ENCODE results near the gene RNF38.
A peak's percentile ranks its signal among the peaks of the same experiment; 100 is the strongest.

Gene RNF38

DNA sequence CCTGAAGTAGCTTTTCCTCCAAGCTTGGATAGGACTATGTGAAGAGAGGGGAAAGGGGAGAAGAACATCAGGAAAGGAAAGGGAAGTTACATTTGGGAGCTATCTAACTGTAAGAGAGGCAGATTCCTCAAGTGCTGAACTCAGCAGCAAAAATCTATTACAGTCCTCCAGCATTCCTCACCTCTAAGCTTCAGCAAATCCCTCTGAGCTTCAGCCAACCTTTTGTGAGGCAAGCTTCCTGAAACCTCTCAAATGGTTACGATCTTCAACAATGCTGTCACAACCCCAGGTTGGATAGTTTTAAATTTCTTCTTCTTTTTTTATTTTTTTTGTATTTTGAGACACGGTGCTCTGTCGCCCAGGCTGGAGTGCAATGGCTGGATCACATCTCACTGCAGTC is 2.5 kb upstream of the RNF38 start:
- DNase-seq (ENCODE audit: low read depth): no peak

DNA sequence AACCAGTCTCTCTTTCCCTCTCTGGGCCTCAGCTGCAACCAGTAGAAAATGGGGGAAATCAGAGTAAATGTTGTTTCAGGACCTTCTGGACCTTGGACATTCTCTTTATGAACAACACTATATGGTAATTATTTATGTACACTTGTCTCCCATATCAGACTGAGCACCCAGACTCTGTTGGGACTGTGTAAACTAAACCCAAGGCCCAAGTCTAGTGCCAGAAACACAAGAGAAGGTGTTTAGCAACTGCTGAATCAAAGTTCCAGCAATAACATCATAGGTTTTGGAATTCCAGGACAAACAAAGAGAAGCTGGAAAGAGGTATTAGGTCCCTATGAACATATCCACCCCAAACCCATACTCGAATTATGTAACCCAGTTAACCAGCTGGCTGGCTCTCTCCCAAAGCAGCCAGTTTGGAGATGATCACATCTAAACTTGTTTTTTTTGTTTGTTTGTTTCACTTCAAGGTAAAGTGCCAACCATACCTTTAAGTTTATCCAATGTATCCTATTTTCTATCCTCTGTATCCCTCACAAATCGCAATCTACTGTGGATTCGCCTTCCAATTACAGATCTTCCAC is 1.9 kb upstream of the RNF38 start:
- no peak for DNase-seq (ENCODE audit: low read depth)

DNA sequence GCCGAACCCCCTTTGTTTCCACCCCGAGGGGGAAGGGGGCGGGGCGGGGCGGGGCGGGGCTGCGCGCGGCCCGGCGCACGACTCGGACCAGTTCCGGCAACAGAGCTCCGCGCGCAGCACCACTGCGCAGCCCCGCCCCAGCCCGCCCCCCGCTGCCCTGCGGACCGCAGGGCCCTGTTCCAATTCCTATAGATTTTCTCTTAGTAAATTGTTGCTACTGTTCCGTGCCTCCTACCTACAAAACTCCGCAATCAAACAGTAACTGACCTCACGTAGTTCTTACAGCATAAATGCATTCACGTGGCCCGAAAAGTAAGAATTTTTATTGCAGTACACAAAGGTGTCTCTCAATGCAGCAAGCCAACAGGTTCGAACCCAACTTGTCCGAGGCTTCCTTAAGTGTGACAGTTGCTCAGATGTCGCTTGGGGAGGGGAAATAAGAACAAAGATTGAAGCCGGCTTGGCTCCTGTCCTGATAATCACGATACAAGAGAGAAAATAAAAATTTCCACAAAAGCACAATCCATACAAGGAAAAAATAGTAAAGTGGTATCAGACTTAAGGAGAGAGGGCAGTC is 1.2 kb upstream of the RNF38 start:
- DNase-seq (ENCODE audit: low read depth): peak; percentile 84

DNA sequence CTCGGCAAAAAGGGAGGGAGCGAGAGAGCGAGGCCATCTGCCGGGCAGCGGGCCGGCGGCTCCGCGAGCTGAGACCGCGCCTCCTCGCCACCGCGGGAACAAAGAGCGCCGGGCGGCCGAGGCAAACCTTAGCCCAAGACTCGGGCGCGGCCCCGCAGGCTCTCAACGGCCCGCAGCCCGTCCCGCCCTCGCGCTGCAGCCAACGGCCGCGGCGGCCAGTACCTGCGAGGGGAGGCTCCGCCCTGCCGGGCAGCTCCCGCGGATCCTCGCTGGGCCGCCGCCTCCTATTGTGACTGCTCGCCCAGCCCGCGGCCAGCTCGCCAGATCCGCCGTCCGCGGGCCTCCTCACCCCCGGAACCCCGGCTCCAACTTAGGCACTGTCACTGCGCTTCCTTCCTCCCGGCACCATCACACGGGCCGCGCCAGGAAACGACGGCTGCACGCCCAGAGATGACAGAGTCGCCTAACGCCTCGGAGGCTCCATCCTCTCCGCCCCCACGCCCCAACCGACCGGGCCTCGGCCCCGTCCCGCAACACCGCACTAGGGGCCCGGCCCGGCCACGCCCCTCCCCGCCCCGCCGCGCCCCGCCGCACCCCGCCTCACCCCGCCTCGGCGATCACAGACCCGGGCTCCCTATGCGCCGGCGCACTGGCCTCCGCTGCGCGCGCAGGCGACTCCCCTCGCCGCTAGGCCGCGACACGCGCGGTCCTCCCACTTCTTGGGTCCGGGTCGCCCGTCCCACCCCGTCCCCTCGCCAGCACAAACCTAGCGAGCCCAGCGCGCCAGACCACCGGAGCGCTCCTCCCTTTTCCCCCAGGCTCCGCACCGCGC is 479 bp upstream of the RNF38 start:
- peak; percentile 88 for DNase-seq (ENCODE audit: low read depth)

DNA sequence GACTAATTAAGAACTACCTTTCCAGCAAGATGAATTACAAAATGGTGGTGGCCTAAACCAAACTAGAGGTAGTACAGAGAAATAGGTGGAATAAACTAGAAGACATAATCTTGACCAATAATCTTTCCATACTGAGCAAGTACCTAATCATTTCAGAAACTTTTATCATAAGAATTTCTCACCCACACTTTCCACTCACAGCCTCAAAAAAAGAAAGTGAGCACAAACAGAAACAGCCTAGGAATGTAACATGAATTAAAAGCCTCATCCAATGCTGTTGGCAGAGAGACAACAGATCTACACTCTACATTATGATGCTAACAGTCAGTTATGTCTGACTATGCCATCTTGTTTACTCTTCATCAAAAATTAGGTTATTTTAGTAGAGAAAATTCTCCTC is 1.3 kb downstream of the RNF38 start:
- DNase-seq (ENCODE audit: low read depth): peak; percentile 46

DNA sequence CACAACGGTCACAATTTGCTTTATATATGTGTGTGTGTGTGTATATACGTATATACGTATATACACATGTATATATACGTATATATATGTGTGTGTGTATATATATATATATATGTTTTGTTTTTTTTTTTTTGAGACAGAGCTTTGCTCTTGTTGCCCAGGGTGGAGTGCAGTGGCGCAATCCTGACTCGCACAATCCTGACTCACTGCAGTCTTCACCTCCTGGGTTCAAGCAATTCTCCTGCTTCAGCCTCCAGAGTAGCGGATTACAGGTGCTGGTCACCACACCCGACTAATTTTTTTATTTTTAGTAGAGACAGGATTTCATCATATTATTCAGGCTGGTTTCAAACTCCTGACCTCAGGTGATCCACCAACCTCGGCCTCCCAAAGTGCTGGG is 3.1 kb downstream of the RNF38 start:
- peak; percentile 50 for DNase-seq (ENCODE audit: low read depth)

DNA sequence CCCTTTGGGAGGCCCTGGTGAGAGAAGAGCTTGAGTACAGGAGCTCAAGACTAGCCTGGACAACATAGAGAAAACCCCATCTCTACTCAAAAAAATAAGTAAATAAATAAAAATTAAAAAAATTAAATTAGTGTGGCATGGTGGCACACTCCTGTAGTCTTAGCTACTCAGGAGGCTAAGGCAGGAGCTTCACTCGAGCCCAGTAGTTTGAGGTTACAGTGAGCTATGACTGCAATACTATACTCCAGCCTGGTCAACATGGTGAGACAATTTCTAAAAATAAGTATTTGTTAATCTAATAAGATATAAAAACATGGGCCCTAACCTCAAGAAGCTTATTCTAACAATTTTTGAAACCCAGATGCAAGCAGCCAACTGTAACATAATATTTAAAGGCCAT is 7.6 kb downstream of the RNF38 start:
- no peak for DNase-seq (ENCODE audit: low read depth)

DNA sequence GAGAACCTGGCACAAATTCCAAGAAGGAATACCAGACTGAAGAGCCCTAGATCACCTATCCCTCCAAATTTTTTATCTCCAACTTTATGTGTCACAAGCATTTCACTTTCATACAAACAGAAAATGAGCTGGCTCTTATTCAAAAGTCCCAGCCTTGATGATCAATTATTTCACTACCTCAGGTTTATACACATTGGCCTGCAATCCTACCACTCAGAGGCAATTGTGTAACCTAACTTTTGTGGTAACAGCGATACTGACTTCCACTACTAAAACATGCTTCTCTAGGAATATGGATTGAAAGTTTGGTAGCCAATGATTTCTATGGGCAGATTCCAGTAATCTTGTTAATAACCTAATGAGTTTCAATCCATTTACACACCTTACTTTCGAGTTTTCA is 10.5 kb downstream of the RNF38 start:
- no peak for DNase-seq (ENCODE audit: low read depth)

DNA sequence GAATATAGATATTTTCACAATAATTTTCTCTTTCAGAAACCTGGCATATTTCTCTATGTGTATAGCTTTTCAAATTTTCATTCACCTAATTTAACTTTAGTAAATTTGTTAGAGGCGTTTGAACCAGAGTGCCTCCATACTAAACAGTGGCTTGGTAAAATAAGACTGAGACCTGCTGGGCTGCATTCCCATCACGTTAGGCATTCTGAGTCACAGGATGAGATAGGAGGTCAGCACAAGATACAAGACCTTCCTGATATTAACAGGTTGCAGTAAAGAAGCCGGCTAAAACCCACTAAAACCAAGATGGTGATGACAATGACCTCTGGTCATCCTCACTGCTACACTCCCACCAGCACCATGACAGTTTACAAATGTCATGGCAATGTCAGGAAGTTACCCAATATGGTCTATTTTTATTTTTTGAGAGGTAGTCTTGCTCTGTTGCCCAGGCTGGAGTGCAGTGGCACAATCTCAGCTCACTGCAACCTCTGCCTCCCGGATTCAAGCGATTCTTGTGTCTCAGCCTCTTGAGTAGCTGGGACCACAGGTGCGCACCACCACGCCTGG is 13.6 kb downstream of the RNF38 start:
- DNase-seq (ENCODE audit: low read depth): peak; percentile 45

DNA sequence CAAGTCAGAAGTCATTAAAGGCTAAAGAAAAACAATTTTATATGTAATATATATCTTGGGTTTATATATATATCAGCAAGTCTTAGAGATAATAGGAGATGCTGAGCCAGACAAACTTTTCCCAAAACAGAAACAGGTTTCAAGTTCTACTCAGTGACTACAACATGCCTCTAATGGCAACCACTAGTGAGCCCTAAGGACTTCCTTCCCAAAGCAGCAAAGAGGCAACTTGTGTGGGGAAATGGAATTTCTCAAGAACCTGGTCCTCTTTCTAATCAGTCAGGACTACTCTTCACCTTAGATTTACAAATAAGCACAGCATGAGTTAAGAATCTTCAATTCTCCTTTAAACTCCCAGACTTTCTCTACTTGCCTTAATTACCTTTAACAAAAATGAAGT is 17.6 kb downstream of the RNF38 start:
- no peak for DNase-seq (ENCODE audit: low read depth)

DNA sequence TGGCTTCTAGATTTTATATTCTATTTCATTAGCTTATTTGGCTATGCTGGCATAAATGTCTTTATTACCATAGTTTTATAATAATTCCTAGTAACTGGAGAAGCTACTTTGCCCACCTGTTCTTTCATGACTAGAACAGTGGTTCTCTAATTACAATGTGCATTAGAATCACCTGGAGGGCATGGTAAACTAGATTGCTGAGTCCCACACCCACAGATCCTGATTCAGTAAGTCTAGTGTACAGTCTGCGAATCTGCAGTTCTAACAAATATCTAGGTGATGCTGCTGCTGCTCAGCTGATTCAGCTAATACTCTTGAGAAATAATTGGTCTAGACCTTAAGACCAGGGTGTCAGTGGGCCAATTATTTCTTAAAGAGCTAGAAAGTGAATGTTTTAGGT is 35.5 kb downstream of the RNF38 start:
- no peak for DNase-seq (ENCODE audit: low read depth)

DNA sequence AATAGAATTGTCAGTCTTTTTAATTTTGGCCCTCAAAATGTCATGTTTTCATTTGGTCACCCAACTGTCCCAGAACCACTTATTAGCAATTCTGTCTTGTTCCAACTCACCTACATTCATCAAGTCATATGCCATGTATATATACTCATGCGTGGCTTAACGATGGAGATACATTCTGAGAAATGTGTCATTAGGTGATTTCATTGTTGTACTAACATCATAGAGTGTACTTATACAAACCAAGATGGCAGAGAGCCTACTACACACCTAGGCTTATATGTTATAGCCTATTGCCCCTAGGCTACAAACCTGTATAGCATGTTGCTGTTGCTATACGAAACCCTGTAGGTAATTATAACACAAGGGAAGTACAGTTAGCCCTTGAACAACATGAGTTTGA is 36.6 kb downstream of the RNF38 start:
- DNase-seq (ENCODE audit: low read depth): no peak

DNA sequence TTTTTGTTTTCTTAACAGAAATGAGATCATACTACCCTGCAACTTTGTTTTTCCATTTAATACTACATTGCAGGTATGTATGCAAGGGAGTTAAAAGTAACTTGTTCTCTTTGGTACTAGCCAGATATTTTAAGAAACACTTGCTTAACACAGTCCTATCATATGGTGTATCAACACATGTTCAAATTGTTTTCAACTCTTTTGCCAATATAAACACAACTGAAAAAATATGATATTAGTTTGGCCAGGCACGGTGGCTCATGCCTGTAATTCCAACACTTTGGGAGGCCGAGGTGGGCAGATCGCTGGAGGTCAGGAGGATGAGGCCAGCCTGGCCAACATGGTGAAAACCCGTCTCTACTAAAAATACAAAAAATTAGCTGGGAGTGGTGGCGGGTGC is 41.6 kb downstream of the RNF38 start:
- no peak for DNase-seq (ENCODE audit: low read depth)

DNA sequence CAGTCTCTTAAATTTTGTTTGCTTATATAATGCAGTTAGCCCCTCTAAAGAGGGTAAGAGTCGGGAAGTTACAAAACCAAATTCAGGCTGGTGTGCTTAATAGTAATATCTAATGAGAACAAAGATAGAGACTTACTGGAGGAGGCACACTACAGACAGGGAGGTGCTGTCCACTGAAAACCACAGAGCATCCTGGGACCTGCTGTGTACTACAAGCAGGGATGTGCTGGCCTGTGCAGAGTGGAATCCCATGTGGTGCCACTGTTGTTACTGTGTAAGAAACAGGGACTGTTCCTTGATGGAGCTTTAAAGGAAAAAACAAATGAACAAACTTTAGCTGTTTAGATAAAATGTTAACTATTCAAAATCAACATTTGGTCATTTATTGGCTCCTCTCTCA is 42.4 kb downstream of the RNF38 start:
- DNase-seq (ENCODE audit: low read depth): no peak

DNA sequence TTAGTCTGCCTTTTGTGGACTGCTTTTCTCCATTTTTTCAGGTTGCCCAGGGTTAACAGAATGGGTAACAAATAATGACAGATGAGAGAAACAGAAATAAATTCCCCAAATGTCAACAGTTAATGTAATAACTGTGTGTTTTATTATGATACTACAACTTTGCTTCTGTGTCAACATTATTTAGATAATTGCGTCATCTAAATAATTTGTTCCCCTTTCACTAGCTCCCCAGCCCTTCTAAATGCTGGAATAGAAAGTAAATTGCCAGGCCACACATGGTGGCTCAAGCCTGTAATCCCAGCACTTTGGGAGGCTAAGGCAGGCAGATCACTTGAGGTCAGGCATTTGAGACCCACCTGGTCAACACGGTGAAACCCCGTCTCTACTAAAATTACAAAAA is 53.5 kb downstream of the RNF38 start:
- no peak for DNase-seq (ENCODE audit: low read depth)

DNA sequence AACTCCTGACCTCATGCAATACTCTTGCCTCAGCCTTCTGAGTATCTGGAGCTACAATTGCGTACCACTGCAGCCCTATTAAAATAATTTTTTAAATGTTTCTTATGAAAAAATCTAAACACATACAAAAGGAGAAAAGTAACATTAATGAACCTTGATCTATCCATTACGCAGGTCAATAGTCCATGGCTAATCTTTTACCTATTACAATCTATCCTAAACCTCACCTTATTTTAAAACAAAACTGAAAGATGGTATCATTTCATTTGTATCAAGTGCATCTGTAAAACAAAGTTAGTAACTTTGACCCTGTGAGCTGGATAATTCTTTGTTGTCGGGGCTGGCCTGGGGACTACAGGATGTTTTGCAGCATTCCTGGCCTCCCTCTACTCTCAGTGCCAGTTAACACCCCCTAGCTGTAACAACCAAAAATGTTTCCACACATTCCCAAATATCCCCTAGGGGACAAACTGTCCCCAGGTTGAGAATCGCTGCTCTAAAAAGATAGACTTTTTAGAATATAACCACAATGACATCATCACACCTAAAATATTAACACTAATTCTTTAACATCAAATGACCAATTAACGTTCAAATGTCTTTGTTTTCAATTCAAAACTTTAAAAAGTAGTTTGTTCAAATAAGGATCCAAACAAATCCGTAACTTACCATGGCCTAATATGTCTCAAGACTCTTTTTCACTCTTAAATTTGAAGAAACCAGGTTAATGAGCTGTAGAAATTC is 54.8 kb downstream of the RNF38 start:
- no peak for DNase-seq (ENCODE audit: low read depth)

DNA sequence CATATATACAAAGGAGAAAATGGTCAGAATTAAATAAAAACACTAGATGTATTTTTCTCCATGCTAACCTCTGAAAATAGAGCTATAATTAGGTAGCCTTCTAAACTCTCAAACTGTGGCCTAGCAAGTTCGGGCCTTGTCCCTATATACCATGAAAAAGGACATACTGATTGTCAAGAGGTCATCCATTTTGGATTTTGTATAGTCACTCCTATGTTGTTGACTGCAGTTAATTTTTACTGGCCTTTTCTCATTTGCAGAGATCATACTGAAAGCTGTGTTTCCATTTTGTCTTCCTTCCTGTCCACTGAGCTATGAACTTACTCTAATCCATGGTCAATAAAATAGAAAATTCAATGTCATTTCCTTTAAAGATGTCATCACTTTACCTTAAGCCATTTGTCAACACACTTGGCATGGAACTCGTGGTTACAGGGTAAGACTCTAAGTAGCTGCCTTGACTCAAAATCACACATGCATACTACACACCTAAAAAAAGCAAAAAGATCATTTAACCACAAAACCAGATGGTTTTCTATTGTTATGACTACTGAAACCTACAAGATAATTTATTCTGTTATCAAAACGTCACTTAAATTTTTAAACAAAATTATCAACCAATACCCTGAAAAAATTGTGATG is 58.0 kb downstream of the RNF38 start:
- no peak for DNase-seq (ENCODE audit: low read depth)

DNA sequence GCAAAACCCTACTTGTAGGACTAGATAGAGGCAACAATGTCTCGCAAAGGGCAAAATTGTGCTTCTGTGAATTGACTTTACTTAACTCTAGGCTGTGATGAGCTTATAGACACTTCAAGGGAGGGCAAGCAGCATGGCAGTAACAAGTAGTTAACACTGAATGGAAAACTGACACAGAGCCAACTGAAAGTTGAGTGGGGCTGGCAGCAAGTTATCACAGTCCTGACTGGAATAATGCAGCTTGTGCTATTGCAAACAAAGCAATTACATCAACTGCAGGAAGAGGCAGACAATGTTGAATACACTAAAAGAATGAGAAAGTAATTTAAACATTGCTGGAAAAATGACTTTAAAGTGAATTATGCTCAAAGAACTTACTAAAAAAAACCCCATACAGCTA is 62.2 kb downstream of the RNF38 start:
- DNase-seq (ENCODE audit: low read depth): no peak

DNA sequence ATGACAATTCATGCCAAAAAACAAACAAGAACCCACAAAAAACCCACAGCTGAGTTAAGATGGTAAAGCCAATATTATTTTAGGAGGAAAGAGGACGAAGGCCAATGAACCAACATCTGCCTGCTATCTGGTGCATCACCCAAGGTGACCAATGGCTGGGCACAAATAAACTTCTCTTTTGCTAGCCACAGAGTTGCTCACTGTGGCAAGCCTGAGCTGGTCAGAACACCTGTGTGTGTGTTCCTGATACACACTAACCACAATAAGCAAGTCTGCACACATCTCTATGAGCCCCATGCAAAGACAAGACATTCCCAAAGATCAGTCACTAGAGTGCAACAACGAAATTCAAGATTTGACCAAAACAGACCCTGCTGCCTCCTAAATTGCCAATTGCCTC is 63.1 kb downstream of the RNF38 start:
- no peak for DNase-seq (ENCODE audit: low read depth)

DNA sequence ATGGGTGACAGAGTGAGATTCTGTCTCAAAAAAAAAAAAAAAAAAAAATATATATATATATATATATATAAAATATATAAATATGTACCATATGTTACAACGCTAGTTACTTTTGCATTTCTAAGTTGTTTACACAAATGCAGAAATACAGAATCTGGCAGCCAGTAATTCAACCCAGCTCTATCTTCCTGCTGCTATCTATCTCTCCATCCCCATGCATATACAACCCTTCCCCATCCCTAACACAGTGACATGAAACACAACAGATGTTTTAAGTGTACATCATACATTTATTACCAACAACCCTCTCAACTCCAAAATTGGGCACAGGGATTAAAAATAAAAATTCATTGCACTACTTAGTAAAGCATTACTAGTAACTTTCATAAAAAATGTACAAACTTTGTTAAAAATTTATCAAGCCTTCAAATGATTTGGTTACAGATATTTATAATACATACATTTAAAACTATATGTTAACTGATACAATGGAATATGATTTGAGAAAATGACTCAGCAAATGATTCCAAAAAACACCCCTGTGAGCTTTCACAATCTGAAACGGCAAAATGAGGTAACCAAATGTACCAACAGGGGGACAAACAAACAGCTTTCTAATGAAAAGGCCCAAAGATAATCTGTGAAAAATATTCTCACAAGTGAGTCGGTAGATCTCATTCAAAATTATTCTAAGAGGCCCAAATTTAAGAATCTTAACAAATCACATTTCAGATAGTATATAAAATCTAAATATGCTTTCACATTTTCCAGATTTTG is 63.8 kb downstream of the RNF38 start:
- peak; percentile 15 for DNase-seq (ENCODE audit: low read depth)

DNA sequence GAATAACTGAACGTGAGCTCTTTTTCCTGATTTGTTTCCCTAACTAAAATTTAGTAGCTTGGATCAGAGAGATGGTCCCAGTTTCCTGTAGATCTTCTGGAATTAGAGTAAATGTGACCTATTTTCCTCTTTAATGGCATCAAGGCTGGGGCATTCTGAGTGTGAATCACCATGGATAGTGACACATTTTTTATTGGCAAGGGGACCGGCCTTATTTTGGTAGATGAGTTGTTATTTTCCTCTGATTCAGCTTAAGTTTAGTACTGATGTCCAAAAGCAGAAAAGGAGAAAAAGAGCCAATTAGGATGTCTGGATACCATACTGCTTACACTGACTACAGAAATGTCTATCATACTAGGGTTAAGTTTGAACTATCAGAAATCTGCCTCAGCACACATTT is 68.1 kb downstream of the RNF38 start:
- peak; percentile 21 for DNase-seq (ENCODE audit: low read depth)

Data from ELR (cell line).